H1 (cell line): ENCODE data around the gene GRM7. TPM values are rescaled to one million over a fixed set of nuclear protein-coding genes. Genes with fewer than 3 reads are reported as not detected.

Experiments used
- ATF2 ChIP-seq: IDR thresholded peaks from 2 replicates; pipeline ENCODE4 v1.6.1; 2012; ENCODE audit warnings: low read length, inconsistent platforms
- CHD2 ChIP-seq: IDR thresholded peaks from 2 replicates; pipeline ENCODE4 v1.6.1; 2012; ENCODE audit warnings: low read length, improper control_type of control experiment
- CREB1 ChIP-seq: IDR thresholded peaks from 2 replicates; pipeline ENCODE4 v1.6.1; 2012; ENCODE audit warnings: inconsistent platforms
- POLR2A ChIP-seq, 2 experiments: IDR thresholded peaks; 1 replicate in 1 of 2; 2 replicates in 1 of 2; pipeline ENCODE4 v1.6.1; 2011; ENCODE audit warnings: low read depth in 2 of 2, low read length in 2 of 2, mild to moderate bottlenecking in 2 of 2; ENCODE audit errors: control extremely low read depth in 1 of 2
- ZNF274 ChIP-seq: IDR thresholded peaks from 2 replicates; pipeline ENCODE4 v1.7.0; 2012; ENCODE audit warnings: low read length, borderline replicate concordance; ENCODE audit errors: extremely low read depth
- polyA plus RNA-seq, 7 experiments: library from polyadenylated mRNA; depleted of rRNA in 3 of 7; stranded (reverse) in 5 of 7; unstranded in 2 of 7; fragments of >200 nt in 5 of 7; fragments of 200-250 nt in 2 of 7; gene quantifications; 1 replicate in 5 of 7; 2 replicates in 1 of 7; 4 replicates in 1 of 7; pipeline versions ENCODE4 v1.2.1 to v1.2.3, GENCODE V29; 2011 to 2013; ENCODE audit warnings: missing spikeins in 2 of 7, mixed read lengths in 2 of 7
- total RNA-seq: library from RNA; stranded (reverse); fragmentation: NEBNext Ultra II Directional; extraction: Animal tissue kit (Norgen Biotek cat#: 25700); gene quantifications from 2 replicates; pipeline ENCODE4 v1.2.1, GENCODE V29; 2021

Gene GRM7
- total and polyA plus RNA-seq, 2 of the 8 experiments (the other 6 are each of a cell fraction or from before 2014, with no cell fraction given) = 0.17 to 0.24 TPM

- TF ChIP-seq ZNF274 (no peak), CREB1 (no peak), CHD2 (no peak), ATF2 (no peak), POLR2A (IDR thresholded peaks at IDR 0.05; ENCODE audit: control extremely low read depth in 1 of 2, low read depth in 2 of 2, low read length in 2 of 2) (no peak)
Observed at GRCh38 chr3:7381741-7382140, 520.8 kb downstream of the GRM7 start (continued).
